H1 (cell line): ENCODE results near the gene ITPKC.

ENCODE experiments used
- CBX8 ChIP-seq: fragments of 300-800, 300-1000 bp; sonication (generic); IDR thresholded peaks from 2 replicates; pipeline ENCODE4 v1.7.1; 2016; ENCODE audit warnings: low read depth, low read length, borderline replicate concordance
- CREB1 ChIP-seq: IDR thresholded peaks from 2 replicates; pipeline ENCODE4 v1.6.1; 2012; ENCODE audit warnings: inconsistent platforms
- CTCF ChIP-seq, 3 experiments: IDR thresholded peaks; 1 replicate in 2 of 3; 2 replicates in 1 of 3; pipeline versions ENCODE4 v1.5.1 to v1.6.1; 2011; ENCODE audit warnings: low read length in 3 of 3, mild to moderate bottlenecking in 3 of 3, inconsistent platforms in 2 of 3, low read depth in 1 of 3, moderate library complexity in 1 of 3; ENCODE audit not compliant: insufficient read depth in 1 of 3; ENCODE audit errors: control extremely low read depth in 1 of 3
- EZH2 ChIP-seq: fragments of 200-600 bp; sonication (generic); IDR thresholded peaks from 2 replicates; pipeline ENCODE4 v1.7.1; 2012; ENCODE audit warnings: low read depth, mild to moderate bottlenecking, moderate library complexity, low read length, inconsistent platforms; ENCODE audit not compliant: severe bottlenecking
- GABPA ChIP-seq: IDR thresholded peaks from 2 replicates; pipeline ENCODE4 v1.6.1; 2011; ENCODE audit warnings: mild to moderate bottlenecking, low read length, moderate library complexity, borderline replicate concordance; ENCODE audit not compliant: insufficient read depth
- MAFK ChIP-seq: IDR thresholded peaks from 2 replicates; pipeline ENCODE4 v1.6.1; 2012; ENCODE audit warnings: low read depth, mild to moderate bottlenecking, improper control_type of control experiment, low read length
- MAX ChIP-seq: IDR thresholded peaks from 2 replicates; pipeline ENCODE4 v1.6.1; 2012; ENCODE audit warnings: inconsistent platforms
- POLR2AphosphoS5 ChIP-seq: IDR thresholded peaks from 2 replicates; pipeline ENCODE4 v1.6.1; 2011; ENCODE audit warnings: low read depth, low read length
- RAD21 ChIP-seq, 2 experiments: IDR thresholded peaks in 1 of 2; conservative IDR thresholded peaks in 1 of 2; 2 replicates each; pipeline ENCODE4 v1.6.1; 2011; ENCODE audit warnings: low read depth in 2 of 2, low read length in 2 of 2, improper control_type of control experiment in 1 of 2, inconsistent platforms in 1 of 2, mild to moderate bottlenecking in 1 of 2, moderate library complexity in 1 of 2
- SIN3A ChIP-seq, 2 experiments: IDR thresholded peaks in 1 of 2; conservative IDR thresholded peaks in 1 of 2; 2 replicates each; pipeline ENCODE4 v1.6.1; 2011 to 2012; ENCODE audit warnings: low read length in 2 of 2, improper control_type of control experiment in 1 of 2, low read depth in 1 of 2, mild to moderate bottlenecking in 1 of 2
- SRF ChIP-seq: IDR thresholded peaks from 2 replicates; pipeline ENCODE4 v1.6.1; 2011; ENCODE audit warnings: mild to moderate bottlenecking, low read depth, low read length, moderate library complexity
- TAF7 ChIP-seq: optimal IDR thresholded peaks from 2 replicates; pipeline ENCODE3; 2011; ENCODE audit warnings: low read depth, mild to moderate bottlenecking, inconsistent platforms, low read length, moderate library complexity, borderline replicate concordance
- ZNF274 ChIP-seq: IDR thresholded peaks from 2 replicates; pipeline ENCODE4 v1.7.0; 2012; ENCODE audit warnings: low read length, borderline replicate concordance; ENCODE audit errors: extremely low read depth

DNA sequence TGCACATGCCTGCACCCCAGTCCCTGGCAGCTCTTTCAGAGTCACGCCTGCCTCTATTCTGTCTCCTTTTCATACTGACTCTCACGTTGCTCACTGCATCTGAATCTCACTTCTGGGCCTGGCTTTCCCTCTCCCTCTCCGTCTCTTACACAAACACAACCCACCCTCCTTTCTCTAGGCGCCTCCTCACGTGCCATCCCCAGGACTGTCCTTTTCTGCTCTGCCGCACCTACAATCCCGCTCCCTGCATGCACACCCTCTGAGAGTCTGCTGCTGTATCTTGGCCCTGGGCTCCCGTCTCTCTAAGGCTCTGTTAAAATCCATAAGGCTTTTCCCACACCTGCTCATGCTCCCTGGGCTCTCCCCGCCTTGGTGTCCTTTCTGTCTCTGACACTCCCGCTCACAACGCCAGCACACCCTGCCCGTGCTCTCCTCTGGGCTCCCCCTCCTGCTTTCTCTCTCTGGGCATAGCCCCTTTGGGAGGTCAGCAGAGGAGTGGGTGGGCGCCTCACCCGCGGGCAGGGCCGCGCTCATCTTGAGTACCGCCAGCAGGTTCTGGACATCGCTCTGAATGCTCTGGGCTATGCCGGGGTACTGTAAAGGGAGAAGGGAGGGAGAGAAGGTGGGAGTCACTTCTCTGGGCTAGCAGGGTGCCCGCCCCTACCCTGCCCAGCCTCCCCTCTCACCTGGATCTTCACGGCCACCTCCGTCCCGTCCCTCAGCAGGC is 13.7 kb upstream of the ITPKC start:
- TF ChIP-seq CTCF (IDR thresholded peaks at IDR 0.05; ENCODE audit: control extremely low read depth in 1 of 3, insufficient read depth in 1 of 3, low read depth in 1 of 3, low read length in 3 of 3), result no peak
- TF ChIP-seq RAD21 (IDR thresholded peaks at IDR 0.05 in 1 of 2, conservative IDR thresholded peaks at IDR 0.05 in 1 of 2; ENCODE audit: low read depth in 2 of 2, low read length in 2 of 2), result no peak
- TF ChIP-seq ZNF274, result no peak
- no peak for TF ChIP-seq GABPA
- no peak for TF ChIP-seq CREB1
- no peak for TF ChIP-seq MAX
- no peak for TF ChIP-seq POLR2AphosphoS5
- TF ChIP-seq TAF7, result no peak
- no peak for TF ChIP-seq EZH2
- TF ChIP-seq CBX8, result no peak
- TF ChIP-seq SRF, result no peak
- TF ChIP-seq SIN3A (conservative IDR thresholded peaks at IDR 0.05 in 1 of 2, IDR thresholded peaks at IDR 0.05 in 1 of 2; ENCODE audit: low read depth in 1 of 2, low read length in 2 of 2), result no peak
- TF ChIP-seq MAFK, result no peak
